Ascending aorta (tissue), 2 donors: ENCODE measurements around the gene RNF214. TPM values are rescaled to one million over a fixed set of nuclear protein-coding genes. Genes with fewer than 3 reads are reported as not detected.
A peak's percentile ranks its signal among the peaks of the same experiment; 100 is the strongest.
"Not testable (repeated sequence)": the region's sequence is repeated elsewhere in the genome, so short reads cannot be mapped to it uniquely, and the experiment has no call there.

Source experiments
- DNase-seq, 2 donors: peaks; one replicate each; pipeline ENCODE4 v3.0.0-alpha.2; 2019; ENCODE audit warnings: low spot score in 2 of 2
- H3K27ac ChIP-seq, 2 donors: fragments of 200-600 bp; sonication (generic); one replicate each; pipeline ENCODE4 v1.5.1; 2016 to 2017; ENCODE audit warnings: mild to moderate bottlenecking in 1 of 2
- H3K27me3 ChIP-seq: fragments of 200-600 bp; sonication (generic); one replicate; pipeline ENCODE4 v1.5.1; 2017
- H3K36me3 ChIP-seq, 2 donors: fragments of 200-600 bp; sonication (generic); one replicate each; pipeline ENCODE4 v1.5.1; 2016
- H3K4me1 ChIP-seq, 2 donors: fragments of 200-600 bp; sonication (generic); one replicate each; pipeline ENCODE4 v1.5.1; 2016 to 2017; ENCODE audit warnings: mild to moderate bottlenecking in 1 of 2
- H3K4me3 ChIP-seq, 2 donors: fragments of 200-600 bp; sonication (generic); one replicate each; pipeline ENCODE4 v1.5.1; 2016 to 2017; ENCODE audit warnings: mild to moderate bottlenecking in 1 of 2
- H3K9me3 ChIP-seq, 2 donors: fragments of 200-600 bp; sonication (generic); one replicate each; pipeline ENCODE4 v1.5.1; 2016
- intact Hi-C: fragments of 100-400 bp; cut with DNase I; formaldehyde crosslinking; loops from one replicate; pipeline ENCODE4 v1.15.1; 2023
- total RNA-seq: library from RNA; depleted of rRNA; stranded (reverse); fragments of >200 nt; gene quantifications from one replicate; pipeline ENCODE4 v1.1.0, GENCODE V29; 2016
- TF ChIP-seq, protein P1 (sequence below), 3 experiments: fragments of 200-600 bp in 2 of 3; fragments of 450-650 bp in 1 of 3; sonication (generic) in 2 of 3; IDR thresholded peaks; one replicate each; pipeline ENCODE4 v1.5.1; 2016 to 2019; ENCODE audit warnings: antibody characterized with exemption in 3 of 3, mild to moderate bottlenecking in 1 of 3, moderate library complexity in 1 of 3

RNF214 gene
- total RNA-seq, result 0.53 TPM

DNA sequence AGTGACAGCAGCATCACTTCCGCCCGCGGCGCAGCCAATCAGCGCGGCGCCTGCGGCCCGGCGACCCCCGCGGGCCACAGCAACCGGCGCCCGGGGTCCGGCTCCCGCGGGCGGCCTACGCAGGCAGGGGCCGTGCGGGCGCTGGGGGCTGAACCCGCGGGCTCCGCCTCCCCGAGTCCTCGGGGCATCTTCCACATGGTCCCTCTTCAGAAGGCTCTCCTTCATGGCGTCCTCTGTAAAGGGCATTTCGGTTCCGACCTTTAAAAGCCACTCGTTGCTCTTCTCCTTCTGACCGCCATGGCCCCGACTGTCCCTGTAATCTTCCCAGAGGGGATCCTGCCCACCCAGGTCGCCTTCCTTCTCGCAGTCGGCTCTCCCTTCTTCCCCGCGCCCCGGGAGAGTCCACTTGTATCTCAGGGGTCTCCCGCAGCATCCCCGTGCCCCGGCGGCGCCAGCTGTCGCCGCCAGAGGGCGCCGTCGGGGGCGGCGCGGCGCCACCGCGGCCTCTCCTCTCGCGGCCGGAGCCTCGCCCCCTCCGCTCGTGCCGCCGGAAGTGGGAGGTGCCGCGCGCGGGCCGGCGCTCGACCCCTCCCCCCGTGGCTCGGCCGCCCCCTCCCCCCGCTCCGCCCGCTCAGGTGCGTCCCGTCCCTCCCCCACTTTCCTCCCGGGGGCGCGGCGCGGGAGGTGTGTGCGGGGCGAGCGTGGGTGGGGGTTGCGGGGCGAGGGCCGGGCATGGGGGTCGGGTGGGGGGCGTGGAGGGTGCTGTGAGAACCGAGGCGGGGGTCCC lies at the start of gene RNF214:
Gene RNF214 (plus strand): TSS at position 580 of the 787 bp plus-strand sequence. CDS start 1,602 bp downstream, outside the sequence.
- peak in 1 of 2 donors; percentile 88 for DNase-seq
- Histone ChIP-seq H3K27me3 (no peaks in the 10 kb centered on the region), H3K4me1 (peaks cover 11 to 19% of the 10 kb centered on the region in 2 donors), H3K4me3 (peak within 1 kb of the TSS; percentile 85 to 89), H3K9me3 (no peaks in the 10 kb centered on the region), H3K36me3 (peaks cover 21 to 28% of the 10 kb centered on the region in 2 donors), H3K27ac (peak within 1 kb of the TSS; percentile 94 to 95)
- TF ChIP-seq, protein P1, sequence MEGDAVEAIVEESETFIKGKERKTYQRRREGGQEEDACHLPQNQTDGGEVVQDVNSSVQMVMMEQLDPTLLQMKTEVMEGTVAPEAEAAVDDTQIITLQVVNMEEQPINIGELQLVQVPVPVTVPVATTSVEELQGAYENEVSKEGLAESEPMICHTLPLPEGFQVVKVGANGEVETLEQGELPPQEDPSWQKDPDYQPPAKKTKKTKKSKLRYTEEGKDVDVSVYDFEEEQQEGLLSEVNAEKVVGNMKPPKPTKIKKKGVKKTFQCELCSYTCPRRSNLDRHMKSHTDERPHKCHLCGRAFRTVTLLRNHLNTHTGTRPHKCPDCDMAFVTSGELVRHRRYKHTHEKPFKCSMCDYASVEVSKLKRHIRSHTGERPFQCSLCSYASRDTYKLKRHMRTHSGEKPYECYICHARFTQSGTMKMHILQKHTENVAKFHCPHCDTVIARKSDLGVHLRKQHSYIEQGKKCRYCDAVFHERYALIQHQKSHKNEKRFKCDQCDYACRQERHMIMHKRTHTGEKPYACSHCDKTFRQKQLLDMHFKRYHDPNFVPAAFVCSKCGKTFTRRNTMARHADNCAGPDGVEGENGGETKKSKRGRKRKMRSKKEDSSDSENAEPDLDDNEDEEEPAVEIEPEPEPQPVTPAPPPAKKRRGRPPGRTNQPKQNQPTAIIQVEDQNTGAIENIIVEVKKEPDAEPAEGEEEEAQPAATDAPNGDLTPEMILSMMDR (IDR thresholded peaks at IDR 0.05), result peak; percentile 63 to 98 (median 77)
- intact Hi-C loops, result loop anchor here (1.0 to 5.0 kb wide), 5 partner anchors 53 to 459 kb away; partner anchors contain the start of genes BUD13, PAFAH1B2, SIDT2 and SIK3

DNA sequence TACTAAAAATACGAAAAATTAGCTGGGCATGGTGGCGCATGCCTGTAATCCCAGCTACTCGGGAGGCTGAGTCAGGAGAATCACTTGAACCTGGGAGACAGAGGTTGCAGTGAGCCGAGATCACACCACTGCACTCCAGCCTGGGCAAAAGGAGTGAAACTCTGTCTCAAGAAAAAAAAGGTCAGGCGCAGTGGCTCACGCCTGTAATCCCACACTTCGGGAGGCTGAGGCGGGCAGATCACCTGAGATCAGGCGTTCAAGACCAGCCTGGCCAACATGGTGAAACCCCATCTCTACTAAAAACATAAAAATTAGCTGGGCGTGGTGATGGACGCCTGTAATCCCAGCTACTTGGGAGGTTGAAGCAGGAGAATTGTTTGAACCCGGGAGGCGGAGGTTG lies 49.3 kb upstream of the RNF214 start:
- DNase-seq, H3K4me3 ChIP-seq, H3K9me3 ChIP-seq, H3K27ac ChIP-seq, H3K27me3 ChIP-seq, intact Hi-C loops: not testable (repeated sequence)
- Histone ChIP-seq H3K36me3 (peaks cover 37 to 50% of the 10 kb centered on the region in 2 donors), H3K4me1 (peaks cover 14 to 23% of the 10 kb centered on the region in 2 donors)

DNA sequence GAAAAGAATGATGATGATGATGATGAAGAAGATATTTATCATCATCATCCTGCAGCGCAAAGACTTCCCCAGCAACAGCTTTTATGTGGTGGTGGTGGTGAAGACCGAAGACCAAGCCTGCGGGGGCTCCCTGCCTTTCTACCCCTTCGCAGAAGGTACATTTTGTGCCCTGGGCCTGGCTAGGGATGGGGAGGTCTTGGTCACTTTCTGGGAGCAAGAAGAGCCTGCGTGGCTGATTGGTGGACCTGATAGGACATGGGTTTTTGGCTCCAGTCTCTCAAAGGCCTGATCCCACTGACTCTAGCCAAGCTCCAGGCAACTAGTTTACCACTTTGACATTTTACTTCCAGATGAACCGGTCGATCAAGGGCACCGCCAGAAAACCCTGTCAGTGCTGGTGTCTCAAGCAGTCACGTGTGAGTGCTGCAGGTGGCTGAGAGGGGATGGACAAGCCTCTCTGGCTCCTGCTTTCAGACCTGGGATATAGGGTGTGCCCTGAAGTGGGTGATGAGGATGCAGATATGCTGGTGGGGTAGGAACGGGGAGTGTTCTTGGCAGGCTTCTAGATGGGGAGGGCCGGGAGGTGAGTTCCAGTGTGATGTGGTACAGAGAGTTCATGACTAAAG lies 48.6 kb upstream of the RNF214 start:
- H3K4me3 ChIP-seq, result no peak overlapping the region
- H3K27ac ChIP-seq, result no peak overlapping the region
- no peaks in the 10 kb centered on the region for H3K9me3 ChIP-seq
- H3K36me3 ChIP-seq, result peaks cover 44 to 56% of the 10 kb centered on the region in 2 donors
- DNase-seq, result no peak
- no peaks in the 10 kb centered on the region for H3K27me3 ChIP-seq
- intact Hi-C loops, result no loop called here
- peaks cover 14 to 22% of the 10 kb centered on the region in 2 donors for H3K4me1 ChIP-seq
- TF ChIP-seq, protein P1 (IDR thresholded peaks at IDR 0.05), result no peak

DNA sequence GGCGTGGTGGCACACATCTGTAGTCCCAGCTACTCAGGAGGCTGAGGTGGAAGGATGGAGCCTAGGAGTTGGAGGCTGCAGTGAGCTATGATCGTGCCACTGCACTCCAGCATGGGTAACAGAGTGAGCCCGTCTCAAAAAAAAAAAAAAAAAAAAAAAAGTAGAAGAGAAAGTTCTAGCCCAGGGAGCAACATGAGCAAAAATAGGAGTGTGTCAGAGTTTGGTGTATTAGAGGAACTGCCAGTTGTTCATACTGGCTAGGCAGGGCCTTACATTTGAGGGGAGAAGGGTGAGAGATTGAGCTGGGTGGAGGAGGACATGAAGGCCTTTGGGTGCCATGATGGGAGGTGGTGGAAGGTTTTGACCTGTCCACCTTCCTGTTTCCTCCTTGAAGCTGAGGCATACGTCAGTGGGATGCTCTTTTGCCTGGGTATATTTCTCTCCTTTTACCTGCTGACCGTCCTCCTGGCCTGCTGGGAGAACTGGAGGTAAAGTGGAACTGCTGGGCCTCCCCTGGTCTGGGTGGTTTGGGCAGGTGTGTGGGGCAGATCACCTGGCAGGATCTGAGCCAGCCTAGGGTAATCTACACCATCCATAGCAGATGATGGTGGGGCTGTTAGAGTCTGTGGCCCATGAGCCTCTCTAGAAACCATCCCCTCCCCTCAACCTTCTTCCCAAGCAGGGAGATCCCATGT lies 46.6 kb upstream of the RNF214 start:
- DNase-seq, result no peak

DNA sequence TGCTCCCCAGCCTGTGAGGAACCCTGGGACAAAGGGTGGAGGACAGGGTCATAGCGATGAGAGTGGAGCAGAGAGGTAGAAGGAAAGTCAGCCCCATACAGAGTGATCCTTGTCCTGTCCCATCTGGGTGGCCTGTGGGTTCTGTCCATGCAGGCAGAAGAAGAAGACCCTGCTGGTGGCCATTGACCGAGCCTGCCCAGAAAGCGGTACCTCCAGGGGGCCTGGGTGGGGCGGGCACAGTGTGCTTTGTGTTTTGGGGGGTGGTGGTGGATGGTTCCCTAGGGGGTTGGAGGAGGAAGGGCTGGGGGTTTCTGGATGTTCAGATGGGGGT lies 46.1 kb upstream of the RNF214 start:
- TF ChIP-seq, protein P1 (IDR thresholded peaks at IDR 0.05), result no peak
- H3K36me3 ChIP-seq, result peaks cover 64 to 78% of the 10 kb centered on the region in 2 donors
- H3K4me3 ChIP-seq, result no peak overlapping the region
- intact Hi-C loops, result no loop called here
- H3K27ac ChIP-seq, result no peak overlapping the region
- peak in 1 of 2 donors; percentile 44 for DNase-seq
- H3K4me1 ChIP-seq, result peaks cover 2 to 4% of the 10 kb centered on the region in 2 donors
- no peaks in the 10 kb centered on the region for H3K27me3 ChIP-seq
- no peaks in the 10 kb centered on the region for H3K9me3 ChIP-seq

More for the DNA sequence above, 46.6 kb upstream of the RNF214 start:
- H3K4me3 ChIP-seq, result no peak overlapping the region
- H3K4me1 ChIP-seq, result peaks cover 5 to 9% of the 10 kb centered on the region in 2 donors
- no peaks in the 10 kb centered on the region for H3K27me3 ChIP-seq
- TF ChIP-seq, protein P1 (IDR thresholded peaks at IDR 0.05), result no peak
- intact Hi-C loops, result no loop called here
- H3K27ac ChIP-seq, result no peak overlapping the region
- H3K9me3 ChIP-seq, result no peaks in the 10 kb centered on the region
- peaks cover 64 to 77% of the 10 kb centered on the region in 2 donors for H3K36me3 ChIP-seq
